ENCODE data around the gene CDH6. TPM values are rescaled to one million over a fixed set of nuclear protein-coding genes. Genes with fewer than 3 reads are reported as not detected.

CDH6 gene
- total and polyA plus RNA-seq, 2 donors (not counting 3 experiments of a cell fraction or from before 2014, with no cell fraction given), result 0.06 TPM; not detected in 1

DNA sequence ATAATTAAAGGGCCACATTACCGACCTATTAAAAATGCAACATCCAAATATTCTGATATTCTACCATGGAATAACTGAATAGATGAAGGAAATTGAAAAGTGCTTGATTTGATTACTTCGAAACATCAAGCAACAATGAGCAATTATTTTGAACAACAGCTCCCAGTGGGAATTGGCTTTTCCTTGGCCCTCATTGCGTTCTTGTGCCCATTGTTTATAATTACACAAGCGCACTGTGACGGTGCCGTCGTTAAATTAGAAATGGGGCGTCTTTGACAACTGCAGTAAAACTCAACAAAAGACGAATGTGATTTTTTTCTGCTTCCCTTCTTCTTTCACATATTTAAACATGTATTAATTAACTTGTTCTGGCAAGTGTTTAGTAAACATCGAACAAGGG is 61.6 kb downstream of the CDH6 start:
- Histone ChIP-seq H4K20me1 (replicated peaks; ENCODE audit: control insufficient read depth, extremely low read depth, insufficient read depth, low read length) (no peaks in the 10 kb centered on the region), H3K4me1 (ENCODE audit: control insufficient read depth, extremely low read depth, insufficient read depth, low read length) (no peaks in the 10 kb centered on the region), H3K9me3 (replicated peaks; ENCODE audit: control insufficient read depth, insufficient read depth, low read length) (no peaks in the 10 kb centered on the region), H3K27ac (ENCODE audit: insufficient read depth, low read depth, low read length) (no peak overlapping the region), H3K27me3 (ENCODE audit: control insufficient read depth in 2 of 2, insufficient read depth in 2 of 2, low read length in 2 of 2) (no peaks in the 10 kb centered on the region), H2AFZ (ENCODE audit: low read depth, low read length) (no peak overlapping the region), H3K79me2 (ENCODE audit: control insufficient read depth, insufficient read depth, low read length) (no peaks in the 10 kb centered on the region), H3K4me2 (ENCODE audit: insufficient read depth, low read length) (no peak overlapping the region), H3K4me3 (replicated peaks in 1 of 3; ENCODE audit: insufficient read depth in 1 of 3, low read depth in 1 of 3, low read length in 3 of 3) (no peak overlapping the region), H3K9me1 (replicated peaks; ENCODE audit: control insufficient read depth, extremely low read depth, insufficient read depth, low read length) (no peaks in the 10 kb centered on the region), H3K36me3 (ENCODE audit: control insufficient read depth in 2 of 2, extremely low read depth in 1 of 2, insufficient read depth in 2 of 2, low read length in 2 of 2) (no peaks in the 10 kb centered on the region), H3K9ac (replicated peaks; ENCODE audit: extremely low read depth, insufficient read depth, low read length) (no peak overlapping the region)
- DNase-seq (ENCODE audit: low read depth, low spot score), result no peak
- FAIRE-seq, result no peak
- POLR2A ChIA-PET, result no interaction called here
- intact Hi-C loops (cut with micrococcal nuclease), result no loop called here
- CTCF ChIA-PET, result no interaction called here
- no TSS peak for BruUV-seq (replicated peaks)
- dilution Hi-C loops (cut with MboI; ENCODE audit: extremely low pct_ligation_motif_present, low sequenced_read_pairs), result no loop called here
- TF ChIP-seq GATA2 (IDR thresholded peaks at IDR 0.05; ENCODE audit: insufficient read depth, insufficient read length, low read depth, low read length) (no peak), FOS (IDR thresholded peaks at IDR 0.05; ENCODE audit: borderline replicate concordance, insufficient read depth, low read length) (no peak), EZH2 (IDR thresholded peaks at IDR 0.05; ENCODE audit: borderline replicate concordance, low read depth, low read length, severe bottlenecking) (no peak), POLR2A (IDR thresholded peaks at IDR 0.05; ENCODE audit: low read depth, low read length) (no peak), POLR2AphosphoS5 (IDR thresholded peaks at IDR 0.05; ENCODE audit: insufficient read depth, low read depth, low read length) (no peak), JUN (IDR thresholded peaks at IDR 0.05; ENCODE audit: borderline replicate concordance, insufficient read depth, insufficient read length, low read depth) (no peak), MYC (IDR thresholded peaks at IDR 0.05; ENCODE audit: low read depth, low read length) (no peak)
- TF ChIP-seq, protein P1, sequence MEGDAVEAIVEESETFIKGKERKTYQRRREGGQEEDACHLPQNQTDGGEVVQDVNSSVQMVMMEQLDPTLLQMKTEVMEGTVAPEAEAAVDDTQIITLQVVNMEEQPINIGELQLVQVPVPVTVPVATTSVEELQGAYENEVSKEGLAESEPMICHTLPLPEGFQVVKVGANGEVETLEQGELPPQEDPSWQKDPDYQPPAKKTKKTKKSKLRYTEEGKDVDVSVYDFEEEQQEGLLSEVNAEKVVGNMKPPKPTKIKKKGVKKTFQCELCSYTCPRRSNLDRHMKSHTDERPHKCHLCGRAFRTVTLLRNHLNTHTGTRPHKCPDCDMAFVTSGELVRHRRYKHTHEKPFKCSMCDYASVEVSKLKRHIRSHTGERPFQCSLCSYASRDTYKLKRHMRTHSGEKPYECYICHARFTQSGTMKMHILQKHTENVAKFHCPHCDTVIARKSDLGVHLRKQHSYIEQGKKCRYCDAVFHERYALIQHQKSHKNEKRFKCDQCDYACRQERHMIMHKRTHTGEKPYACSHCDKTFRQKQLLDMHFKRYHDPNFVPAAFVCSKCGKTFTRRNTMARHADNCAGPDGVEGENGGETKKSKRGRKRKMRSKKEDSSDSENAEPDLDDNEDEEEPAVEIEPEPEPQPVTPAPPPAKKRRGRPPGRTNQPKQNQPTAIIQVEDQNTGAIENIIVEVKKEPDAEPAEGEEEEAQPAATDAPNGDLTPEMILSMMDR (IDR thresholded peaks at IDR 0.05; ENCODE audit: extremely low read depth in 1 of 2, insufficient read depth in 1 of 2, low read depth in 1 of 2, low read length in 2 of 2), result no peak
- TF ChIP-seq, protein P2, sequence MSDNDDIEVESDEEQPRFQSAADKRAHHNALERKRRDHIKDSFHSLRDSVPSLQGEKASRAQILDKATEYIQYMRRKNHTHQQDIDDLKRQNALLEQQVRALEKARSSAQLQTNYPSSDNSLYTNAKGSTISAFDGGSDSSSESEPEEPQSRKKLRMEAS (IDR thresholded peaks at IDR 0.05; ENCODE audit: insufficient read depth, insufficient read length), result no peak
